ENCODE results near the gene LRMDA.

DNA sequence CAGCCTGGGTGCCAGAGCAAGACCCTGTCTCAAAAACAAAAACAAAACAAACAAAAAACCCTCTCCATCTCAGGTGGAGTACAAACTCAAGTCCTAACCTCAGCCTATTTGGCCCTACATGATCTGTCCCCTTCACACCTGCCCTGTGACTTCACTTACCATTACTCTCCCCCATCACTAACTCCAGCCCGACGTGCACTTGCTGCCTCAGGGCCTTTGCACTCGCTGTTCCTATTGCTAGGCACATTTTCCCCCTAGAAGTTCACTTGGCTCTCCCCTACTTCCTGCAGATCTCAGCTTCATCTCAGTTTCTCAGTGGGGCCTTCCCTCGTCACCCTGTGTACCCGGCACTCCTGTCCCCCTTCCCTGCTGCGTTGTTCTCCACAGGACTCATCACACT lies 8.5 kb upstream of the LRMDA start:
- TF ChIP-seq, protein P1, sequence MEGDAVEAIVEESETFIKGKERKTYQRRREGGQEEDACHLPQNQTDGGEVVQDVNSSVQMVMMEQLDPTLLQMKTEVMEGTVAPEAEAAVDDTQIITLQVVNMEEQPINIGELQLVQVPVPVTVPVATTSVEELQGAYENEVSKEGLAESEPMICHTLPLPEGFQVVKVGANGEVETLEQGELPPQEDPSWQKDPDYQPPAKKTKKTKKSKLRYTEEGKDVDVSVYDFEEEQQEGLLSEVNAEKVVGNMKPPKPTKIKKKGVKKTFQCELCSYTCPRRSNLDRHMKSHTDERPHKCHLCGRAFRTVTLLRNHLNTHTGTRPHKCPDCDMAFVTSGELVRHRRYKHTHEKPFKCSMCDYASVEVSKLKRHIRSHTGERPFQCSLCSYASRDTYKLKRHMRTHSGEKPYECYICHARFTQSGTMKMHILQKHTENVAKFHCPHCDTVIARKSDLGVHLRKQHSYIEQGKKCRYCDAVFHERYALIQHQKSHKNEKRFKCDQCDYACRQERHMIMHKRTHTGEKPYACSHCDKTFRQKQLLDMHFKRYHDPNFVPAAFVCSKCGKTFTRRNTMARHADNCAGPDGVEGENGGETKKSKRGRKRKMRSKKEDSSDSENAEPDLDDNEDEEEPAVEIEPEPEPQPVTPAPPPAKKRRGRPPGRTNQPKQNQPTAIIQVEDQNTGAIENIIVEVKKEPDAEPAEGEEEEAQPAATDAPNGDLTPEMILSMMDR (conservative IDR thresholded peaks at IDR 0.05; ENCODE audit: low read depth, low read length) = no peak
- TF ChIP-seq EZH2phosphoT487 (IDR thresholded peaks at IDR 0.05; ENCODE audit: borderline replicate concordance, low read length) = no peak
